Cardiac fibroblast (primary cell): Measurements from ENCODE around the gene SUGCT.
"Not testable (repeated sequence)": the region's sequence is repeated elsewhere in the genome, so short reads cannot be mapped to it uniquely, and the experiment has no call there.

Experiments
- DNase-seq, 2 donors: peaks; one replicate each; pipeline versions ENCODE4 v3.0.0 to v3.0.0-alpha.2; 2010; ENCODE audit warnings: low read depth in 2 of 2
- H3K4me3 ChIP-seq, 2 donors: replicated peaks in 1 of 2; 1 replicate in 1 of 2; 2 replicates in 1 of 2; pipeline ENCODE4 v1.5.1; 2011; ENCODE audit warnings: low read depth in 2 of 2, low read length in 2 of 2, mild to moderate bottlenecking in 2 of 2, moderate library complexity in 1 of 2
- CTCF ChIP-seq: IDR thresholded peaks from one replicate; pipeline ENCODE4 v1.5.1; 2011; ENCODE audit warnings: low read depth, mild to moderate bottlenecking, low read length, inconsistent platforms

Gene SUGCT

DNA sequence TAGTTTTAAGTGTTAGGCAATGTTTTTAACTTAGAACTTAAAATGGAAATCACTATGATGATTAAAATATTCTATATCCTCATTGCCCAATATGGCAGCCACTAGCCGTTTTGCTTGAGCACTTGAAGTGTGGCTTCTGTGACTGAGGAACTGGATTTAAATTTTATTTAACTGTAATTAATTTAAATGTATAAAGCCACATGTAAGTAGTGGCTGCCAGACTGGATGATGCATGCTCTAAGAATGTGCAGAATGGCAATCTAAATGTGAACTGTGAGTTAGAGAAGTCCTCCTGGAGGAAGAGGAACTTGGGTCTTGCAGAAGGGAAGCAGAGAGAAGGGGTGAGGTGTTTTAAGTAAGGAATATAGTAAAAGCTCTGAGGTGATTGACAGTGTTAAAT lies 451.4 kb downstream of the SUGCT start:
- H3K4me3 ChIP-seq, result no peak overlapping the region
- TF ChIP-seq CTCF, result no peak
- peak; percentile 72 to 83 for DNase-seq

DNA sequence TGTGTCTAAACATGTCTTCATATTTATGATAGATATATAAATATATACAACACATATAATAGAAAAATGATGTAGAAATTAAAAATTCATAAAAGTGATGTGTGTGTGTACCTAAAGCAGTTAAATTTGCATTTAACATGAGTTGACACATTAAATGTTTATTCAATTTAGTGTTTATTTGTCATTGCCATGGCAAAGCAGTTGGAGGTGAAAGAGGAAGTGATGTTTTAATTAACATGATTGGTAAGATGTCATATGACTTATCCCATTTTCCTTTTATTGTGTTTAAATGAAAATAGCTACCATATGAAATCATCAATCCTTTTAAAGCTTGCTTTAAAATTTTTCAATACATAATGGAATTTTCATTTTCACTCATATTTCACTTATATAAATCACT lies 452.6 kb downstream of the SUGCT start:
- TF ChIP-seq CTCF, result no peak
- DNase-seq, result no peak
- no peak overlapping the region for H3K4me3 ChIP-seq

GRCh38 chr7:40595129-40595528 lies 460.3 kb downstream of the SUGCT start:
- no peak for DNase-seq
- no peak overlapping the region for H3K4me3 ChIP-seq
- TF ChIP-seq CTCF, result no peak

DNA sequence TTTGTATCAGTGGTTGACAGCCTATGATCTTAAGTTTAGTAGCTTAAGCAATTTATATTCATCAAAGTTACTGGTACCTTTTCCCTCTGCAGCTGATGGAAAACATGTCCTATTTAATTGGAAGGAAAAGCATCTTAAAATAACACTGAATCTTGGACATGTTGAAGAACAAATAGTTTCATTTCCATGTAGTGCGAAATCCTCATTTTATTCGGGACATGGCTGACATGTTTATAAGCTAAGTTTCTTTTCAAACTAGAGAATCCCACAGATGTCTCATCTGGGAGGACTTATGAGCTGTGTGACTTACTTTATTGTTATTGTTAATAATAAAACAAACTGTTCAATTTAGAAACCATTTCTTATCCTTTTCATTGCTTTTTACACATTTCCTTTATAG lies 461.0 kb downstream of the SUGCT start:
- TF ChIP-seq CTCF, result no peak
- H3K4me3 ChIP-seq, result no peak overlapping the region
- no peak for DNase-seq

DNA sequence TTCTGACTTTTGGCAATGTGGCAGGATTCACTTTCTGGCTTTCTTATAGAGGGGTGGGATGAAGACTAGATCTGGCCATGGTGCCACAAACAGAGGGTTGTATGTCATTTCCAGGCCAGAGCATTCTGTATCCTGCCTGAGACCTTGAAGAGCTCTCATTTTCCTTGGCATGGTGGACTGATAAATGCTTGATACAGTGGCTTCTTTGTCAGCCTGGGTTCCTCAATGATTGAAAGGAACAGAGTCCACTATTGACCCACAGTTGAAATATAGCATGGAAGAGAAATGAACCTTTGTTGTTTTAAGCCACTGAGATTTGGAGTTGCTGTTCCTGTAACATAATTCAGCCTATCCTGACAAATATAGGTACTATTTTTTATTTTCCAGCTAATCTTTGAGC lies 462.7 kb downstream of the SUGCT start:
- no peak overlapping the region for H3K4me3 ChIP-seq
- TF ChIP-seq CTCF, result no peak
- DNase-seq, result no peak

DNA sequence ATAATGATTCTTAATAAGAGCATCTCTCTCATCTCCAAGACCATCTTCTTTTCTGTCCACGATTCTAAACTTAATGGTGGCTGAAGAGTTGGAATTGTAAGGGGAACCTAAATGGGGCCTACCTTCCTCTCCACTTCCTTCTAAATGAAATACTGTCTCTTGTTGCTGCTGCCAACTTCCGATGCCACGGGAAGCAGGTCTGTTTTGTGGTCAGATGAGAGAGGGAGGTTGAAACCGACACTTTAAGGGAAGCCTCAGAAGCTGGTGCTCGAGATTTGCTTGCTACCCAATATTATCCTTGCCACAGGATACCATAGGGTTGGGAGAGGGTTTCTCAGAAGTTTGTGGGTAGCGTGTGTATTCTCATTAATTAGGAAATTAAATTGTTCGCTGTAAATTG lies 464.1 kb downstream of the SUGCT start:
- no peak overlapping the region for H3K4me3 ChIP-seq
- TF ChIP-seq CTCF, result no peak
- DNase-seq, result no peak

- no peak for TF ChIP-seq CTCF
- no peak overlapping the region for H3K4me3 ChIP-seq
- DNase-seq, result no peak
Observed at GRCh38 chr7:40599836-40600235, 465.0 kb downstream of the SUGCT start.

- DNase-seq, H3K4me3 ChIP-seq: not testable (repeated sequence)
Observed at GRCh38 chr7:40602351-40602750, 467.5 kb downstream of the SUGCT start.
